SU-DHL-6 (cell line): Measurements from ENCODE around the gene IFIT1B.

Experiments used
- H2AFZ ChIP-seq: fragments of 200-600 bp; sonication (generic); 2 replicates; pipeline ENCODE4 v1.6.1; 2014; ENCODE audit warnings: low read depth, mild to moderate bottlenecking, moderate library complexity, mixed read lengths, antibody characterized with exemption, low read length; ENCODE audit not compliant: severe bottlenecking
- H3F3A ChIP-seq: fragments of 200-600 bp; shearing (Covaris generic); 2 replicates; pipeline ENCODE4 v1.6.0; 2016; ENCODE audit warnings: antibody characterized with exemption, mild to moderate bottlenecking; ENCODE audit not compliant: insufficient read depth
- H3K27ac ChIP-seq: fragments of 200-600 bp; sonication (generic); 2 replicates; pipeline ENCODE4 v1.5.1; 2016; ENCODE audit warnings: low read depth, mild to moderate bottlenecking, low read length, moderate library complexity, mixed read lengths
- H3K27me3 ChIP-seq: fragments of 200-600 bp; sonication (generic), shearing (Covaris generic); 2 replicates; pipeline ENCODE4 v1.6.0; 2014; ENCODE audit warnings: mild to moderate bottlenecking, low read length
- H3K36me3 ChIP-seq: fragments of 200-600 bp; sonication (generic); 2 replicates; pipeline ENCODE4 v1.6.1; 2014; ENCODE audit warnings: mild to moderate bottlenecking, low read length, mixed read lengths
- H3K4me2 ChIP-seq: fragments of 300-600, 200-600 bp; shearing (Covaris generic), sonication (generic); 2 replicates; pipeline ENCODE4 v1.6.0; 2014; ENCODE audit warnings: low read length, low read depth, mild to moderate bottlenecking; ENCODE audit not compliant: poor library complexity, severe bottlenecking
- H3K4me3 ChIP-seq: fragments of 200-600 bp; sonication (generic); 2 replicates; pipeline ENCODE4 v1.5.1; 2014; ENCODE audit warnings: antibody characterized with exemption, low read length, mild to moderate bottlenecking, mixed read lengths; ENCODE audit not compliant: insufficient read depth, poor library complexity, severe bottlenecking
- H3K79me2 ChIP-seq: fragments of 200-600 bp; sonication (generic); 2 replicates; pipeline ENCODE4 v1.6.1; 2014; ENCODE audit warnings: mild to moderate bottlenecking, low read length, moderate library complexity; ENCODE audit not compliant: insufficient read depth
- H3K9ac ChIP-seq: fragments of 200-600 bp; sonication (generic); 2 replicates; pipeline ENCODE4 v1.7.0; 2014; ENCODE audit warnings: mild to moderate bottlenecking, low read length
- H3K9me2 ChIP-seq: fragments of 200-600 bp; sonication (generic); replicated peaks from 2 replicates; pipeline ENCODE4 v1.6.1; 2014; ENCODE audit warnings: low read length; ENCODE audit not compliant: insufficient read depth
- H3K9me3 ChIP-seq: fragments of 200-600 bp; sonication (generic); 2 replicates; pipeline ENCODE4 v1.6.1; 2014; ENCODE audit warnings: low read length, mixed read lengths; ENCODE audit not compliant: insufficient read depth
- H4K20me1 ChIP-seq: fragments of 200-600 bp; sonication (generic); 2 replicates; pipeline ENCODE4 v1.6.1; 2014; ENCODE audit warnings: low read depth, mild to moderate bottlenecking, antibody characterized with exemption, low read length, moderate library complexity, mixed read lengths
- CTCF ChIP-seq: fragments of 200-600 bp; sonication (generic); IDR thresholded peaks from one replicate; pipeline ENCODE4 v1.5.1; 2017; ENCODE audit warnings: antibody characterized with exemption, mild to moderate bottlenecking, low read length, moderate library complexity; ENCODE audit not compliant: insufficient read depth, poor library complexity, severe bottlenecking
- EZH2phosphoT487 ChIP-seq: fragments of 200-600 bp; sonication (generic), shearing (Covaris generic); conservative IDR thresholded peaks from 2 replicates; pipeline ENCODE4 v1.6.1; 2018; ENCODE audit warnings: mild to moderate bottlenecking, antibody characterized with exemption, low read length, moderate library complexity, mixed read lengths

IFIT1B gene

DNA sequence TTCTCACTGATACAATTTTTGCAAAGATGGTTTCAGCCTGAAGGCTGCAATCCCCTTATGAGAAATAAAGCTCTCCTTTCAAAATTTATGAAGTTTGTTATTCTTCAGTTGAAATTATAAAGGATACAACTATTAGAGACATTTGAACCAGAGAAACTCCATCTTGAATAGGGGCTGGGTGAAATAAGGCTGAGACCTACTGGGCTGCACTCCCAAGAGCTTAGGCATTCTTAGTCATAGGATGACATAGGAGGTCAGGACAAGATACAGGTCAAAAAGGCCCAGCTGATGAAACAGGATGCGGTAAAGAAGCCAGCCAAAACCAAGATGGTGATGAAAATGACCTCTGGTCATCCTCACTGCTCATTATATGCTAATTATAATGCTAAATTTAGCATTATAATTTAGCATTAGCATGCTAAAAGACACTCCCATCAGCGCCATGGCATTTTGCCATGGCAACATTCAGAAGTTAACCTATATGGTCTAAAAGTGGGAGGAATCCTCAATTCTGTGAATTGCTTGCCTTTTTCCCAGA lies 22.4 kb upstream of the IFIT1B start:
- Histone ChIP-seq H3K36me3 (no peaks in the 10 kb centered on the region), H3K27me3 (no peaks in the 10 kb centered on the region), H3K4me3 (no peak overlapping the region), H2AFZ (no peak overlapping the region), H3K9me2 (no peaks in the 10 kb centered on the region), H3K79me2 (no peaks in the 10 kb centered on the region), H3K4me2 (no peak overlapping the region), H3K27ac (no peak overlapping the region), H3K9ac (no peak overlapping the region), H4K20me1 (no peaks in the 10 kb centered on the region), H3K9me3 (no peaks in the 10 kb centered on the region), H3F3A (no peaks in the 10 kb centered on the region)
- TF ChIP-seq EZH2phosphoT487 (no peak), CTCF (no peak)

DNA sequence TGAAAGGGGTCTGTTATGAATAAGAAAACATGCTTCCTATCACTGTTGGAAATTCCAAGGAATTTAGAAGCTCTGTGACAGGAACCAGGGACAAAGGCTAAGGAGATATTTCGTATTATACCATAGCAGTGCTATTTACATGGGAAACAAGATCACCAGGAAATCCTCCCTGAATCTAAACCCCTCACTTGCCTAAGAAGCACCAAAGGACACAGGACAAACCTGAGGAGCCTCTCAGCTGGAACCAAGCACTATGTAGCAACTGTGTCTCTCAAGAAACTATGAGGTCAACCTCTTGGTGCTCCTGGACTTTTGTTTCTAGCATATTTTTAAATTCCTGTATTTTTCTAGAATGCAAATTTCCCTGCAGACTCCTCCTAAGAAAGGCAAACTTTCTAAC lies 20.8 kb upstream of the IFIT1B start:
- no peak overlapping the region for H3K4me2 ChIP-seq
- H3K9me2 ChIP-seq, result no peaks in the 10 kb centered on the region
- no peaks in the 10 kb centered on the region for H3F3A ChIP-seq
- no peaks in the 10 kb centered on the region for H3K79me2 ChIP-seq
- no peaks in the 10 kb centered on the region for H4K20me1 ChIP-seq
- no peaks in the 10 kb centered on the region for H3K36me3 ChIP-seq
- no peaks in the 10 kb centered on the region for H3K9me3 ChIP-seq
- no peaks in the 10 kb centered on the region for H3K27me3 ChIP-seq
- no peak overlapping the region for H3K4me3 ChIP-seq
- TF ChIP-seq CTCF (no peak), EZH2phosphoT487 (no peak)
- no peak overlapping the region for H3K27ac ChIP-seq
- no peak overlapping the region for H3K9ac ChIP-seq
- H2AFZ ChIP-seq, result no peak overlapping the region

- Histone ChIP-seq H2AFZ (no peak overlapping the region), H3K27ac (no peak overlapping the region), H3K9ac (no peak overlapping the region), H3F3A (no peaks in the 10 kb centered on the region), H4K20me1 (no peaks in the 10 kb centered on the region), H3K9me3 (no peaks in the 10 kb centered on the region), H3K4me3 (no peak overlapping the region), H3K27me3 (no peaks in the 10 kb centered on the region), H3K36me3 (no peaks in the 10 kb centered on the region), H3K9me2 (no peaks in the 10 kb centered on the region), H3K79me2 (no peaks in the 10 kb centered on the region), H3K4me2 (no peak overlapping the region)
- no peak for TF ChIP-seq EZH2phosphoT487
- TF ChIP-seq CTCF, result no peak
Observed at GRCh38 chr10:89357975-89358374, 19.9 kb upstream of the IFIT1B start.
